Endothelial cell (in vitro differentiated cells): ENCODE measurements around the gene CISD1. TPM values are rescaled to one million over a fixed set of nuclear protein-coding genes. Genes with fewer than 3 reads are reported as not detected.
"Not testable (repeated sequence)": the region's sequence is repeated elsewhere in the genome, so short reads cannot be mapped to it uniquely, and the experiment has no call there.

Experiments used
- DNase-seq: peaks from one replicate; pipeline ENCODE4 v3.0.0; 2021; ENCODE audit warnings: low spot score
- H3K27ac Mint-ChIP-seq: one replicate; pipeline ENCODE4 v1.8.0; 2021; ENCODE audit warnings: mixed read lengths, inconsistent platforms; ENCODE audit not compliant: unreplicated experiment
- H3K27me3 Mint-ChIP-seq: one replicate; pipeline ENCODE4 v1.8.0; 2021; ENCODE audit warnings: mild to moderate bottlenecking, moderate library complexity, mixed read lengths, inconsistent platforms; ENCODE audit not compliant: unreplicated experiment
- H3K36me3 Mint-ChIP-seq: one replicate; pipeline ENCODE4 v1.8.0; 2021; ENCODE audit warnings: mild to moderate bottlenecking, low read depth, mixed read lengths, inconsistent platforms; ENCODE audit not compliant: unreplicated experiment
- H3K4me1 Mint-ChIP-seq: one replicate; pipeline ENCODE4 v1.8.0; 2021; ENCODE audit warnings: mild to moderate bottlenecking, mixed read lengths, inconsistent platforms; ENCODE audit not compliant: unreplicated experiment
- H3K4me3 Mint-ChIP-seq: one replicate; pipeline ENCODE4 v1.8.0; 2021; ENCODE audit warnings: mild to moderate bottlenecking, mixed read lengths, inconsistent platforms; ENCODE audit not compliant: unreplicated experiment
- H3K9me3 Mint-ChIP-seq: one replicate; pipeline ENCODE4 v1.8.0; 2021; ENCODE audit warnings: mixed read lengths, inconsistent platforms; ENCODE audit not compliant: unreplicated experiment
- total RNA-seq: library from RNA; stranded (reverse); fragmentation: NEBNext Ultra II Directional; extraction: Animal tissue kit (Norgen Biotek cat#: 25700); gene quantifications from one replicate; pipeline ENCODE4 v1.2.1, GENCODE V29; 2021; ENCODE audit not compliant: unreplicated experiment
- TF ChIP-seq, protein P1 (sequence below): fragments of 200-600 bp; sonication (generic); IDR thresholded peaks from one replicate; pipeline ENCODE4 v1.5.0; 2021; ENCODE audit warnings: antibody characterized with exemption; ENCODE audit not compliant: unreplicated experiment

The CISD1 gene
- total RNA-seq, 1 donor from 2014 or later = 38.1 TPM

DNA sequence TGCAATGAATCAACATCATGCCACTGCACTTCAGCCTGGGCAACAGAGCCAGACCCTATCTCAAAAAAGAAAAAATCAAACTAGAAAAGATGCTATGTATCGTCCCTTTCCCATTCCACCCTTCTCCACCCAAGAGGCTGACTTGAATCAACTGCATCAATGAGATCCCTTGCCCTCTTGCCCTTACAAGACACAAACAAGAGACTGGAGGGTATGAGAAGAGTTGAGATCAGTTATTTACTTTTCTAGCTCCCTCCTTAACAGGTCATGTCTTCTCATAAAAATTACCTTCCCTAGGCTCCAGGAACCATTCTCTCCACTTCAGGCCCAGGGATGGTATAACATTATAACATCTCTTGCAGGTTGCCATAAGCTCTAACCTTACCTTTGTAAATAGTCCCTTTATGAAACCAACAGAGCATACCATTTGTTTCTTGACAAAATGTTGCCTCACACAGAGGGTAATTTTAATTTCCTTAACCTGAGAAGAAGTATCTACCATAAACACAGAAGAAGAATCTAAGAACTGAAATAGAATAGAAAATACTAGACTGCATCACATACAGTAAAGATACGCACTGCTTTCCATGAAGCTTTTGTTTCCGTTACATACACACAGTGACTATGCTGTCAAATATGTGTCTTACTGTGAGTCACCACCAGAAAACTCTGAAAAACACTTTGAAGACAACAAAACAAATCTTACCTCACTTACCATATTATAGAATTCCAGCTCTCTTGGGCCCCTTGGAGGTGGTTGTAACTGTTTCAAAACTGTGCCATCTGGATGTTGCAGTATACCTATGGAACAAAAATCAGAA, 31.7 kb upstream of the CISD1 start:
- Mint-ChIP-seq H3K9me3 (no peaks in the 10 kb centered on the region), H3K27ac (no peak overlapping the region), H3K4me1 (peaks cover 13% of the 10 kb centered on the region), H3K27me3 (peaks cover 4% of the 10 kb centered on the region), H3K4me3 (no peak overlapping the region), H3K36me3 (peaks cover 29% of the 10 kb centered on the region)
- TF ChIP-seq, protein P1, sequence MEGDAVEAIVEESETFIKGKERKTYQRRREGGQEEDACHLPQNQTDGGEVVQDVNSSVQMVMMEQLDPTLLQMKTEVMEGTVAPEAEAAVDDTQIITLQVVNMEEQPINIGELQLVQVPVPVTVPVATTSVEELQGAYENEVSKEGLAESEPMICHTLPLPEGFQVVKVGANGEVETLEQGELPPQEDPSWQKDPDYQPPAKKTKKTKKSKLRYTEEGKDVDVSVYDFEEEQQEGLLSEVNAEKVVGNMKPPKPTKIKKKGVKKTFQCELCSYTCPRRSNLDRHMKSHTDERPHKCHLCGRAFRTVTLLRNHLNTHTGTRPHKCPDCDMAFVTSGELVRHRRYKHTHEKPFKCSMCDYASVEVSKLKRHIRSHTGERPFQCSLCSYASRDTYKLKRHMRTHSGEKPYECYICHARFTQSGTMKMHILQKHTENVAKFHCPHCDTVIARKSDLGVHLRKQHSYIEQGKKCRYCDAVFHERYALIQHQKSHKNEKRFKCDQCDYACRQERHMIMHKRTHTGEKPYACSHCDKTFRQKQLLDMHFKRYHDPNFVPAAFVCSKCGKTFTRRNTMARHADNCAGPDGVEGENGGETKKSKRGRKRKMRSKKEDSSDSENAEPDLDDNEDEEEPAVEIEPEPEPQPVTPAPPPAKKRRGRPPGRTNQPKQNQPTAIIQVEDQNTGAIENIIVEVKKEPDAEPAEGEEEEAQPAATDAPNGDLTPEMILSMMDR = no peak
- DNase-seq = no peak

DNA sequence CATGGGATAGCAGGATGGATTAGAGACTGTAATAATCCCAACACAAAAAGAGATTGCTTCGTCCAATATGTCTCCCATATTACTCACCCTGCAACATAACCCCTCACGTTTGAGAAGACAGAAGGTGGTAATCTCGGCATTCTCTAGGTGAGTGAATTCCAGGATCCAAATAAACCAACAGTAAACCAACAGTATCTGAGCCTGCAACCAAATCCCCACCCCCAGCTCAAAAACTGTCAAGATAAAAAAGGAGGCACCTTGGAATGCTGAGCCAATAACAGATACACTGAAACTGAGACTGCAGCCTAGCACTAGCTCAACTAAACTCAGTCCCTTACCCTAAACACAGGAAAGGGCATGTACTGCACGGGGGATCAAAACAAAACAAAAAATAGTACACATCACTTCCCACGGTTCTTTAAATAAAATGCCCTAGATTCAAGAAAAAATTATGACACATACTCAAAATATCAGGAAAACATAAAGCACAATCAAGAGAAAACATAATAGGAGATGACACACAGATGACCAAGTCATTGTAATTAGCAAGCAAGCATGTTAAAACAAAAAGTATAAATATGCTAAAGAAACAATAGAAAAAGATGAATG, 29.3 kb upstream of the CISD1 start:
- Mint-ChIP-seq H3K36me3 (peaks cover 19% of the 10 kb centered on the region), H3K27ac (no peak overlapping the region), H3K27me3 (peaks cover 5% of the 10 kb centered on the region), H3K9me3 (peaks cover 4% of the 10 kb centered on the region), H3K4me3 (no peak overlapping the region), H3K4me1 (peaks cover 13% of the 10 kb centered on the region)
- TF ChIP-seq, protein P1 = no peak
- DNase-seq = no peak

DNA sequence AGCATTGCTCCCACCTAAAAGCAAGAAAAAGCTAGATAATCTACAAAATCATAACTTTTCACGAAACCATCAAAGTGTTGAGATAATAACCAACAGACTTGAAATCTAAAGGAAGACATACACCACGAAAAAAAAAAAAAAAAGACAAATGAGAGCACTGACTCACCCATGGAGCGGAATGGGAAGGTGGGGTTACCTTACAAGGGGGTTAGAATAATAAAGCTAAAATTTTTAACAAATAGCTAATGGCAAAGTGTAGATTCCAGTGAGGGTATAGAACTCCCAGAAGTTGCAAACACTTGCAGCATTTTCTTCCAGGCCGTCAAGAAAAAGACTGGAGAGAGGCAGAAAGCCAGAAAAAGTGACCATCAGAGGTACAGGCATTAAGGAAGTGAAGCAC, 28.4 kb upstream of the CISD1 start:
- DNase-seq = no peak
- H3K27ac Mint-ChIP-seq = no peak overlapping the region
- peaks cover 19% of the 10 kb centered on the region for H3K36me3 Mint-ChIP-seq

DNA sequence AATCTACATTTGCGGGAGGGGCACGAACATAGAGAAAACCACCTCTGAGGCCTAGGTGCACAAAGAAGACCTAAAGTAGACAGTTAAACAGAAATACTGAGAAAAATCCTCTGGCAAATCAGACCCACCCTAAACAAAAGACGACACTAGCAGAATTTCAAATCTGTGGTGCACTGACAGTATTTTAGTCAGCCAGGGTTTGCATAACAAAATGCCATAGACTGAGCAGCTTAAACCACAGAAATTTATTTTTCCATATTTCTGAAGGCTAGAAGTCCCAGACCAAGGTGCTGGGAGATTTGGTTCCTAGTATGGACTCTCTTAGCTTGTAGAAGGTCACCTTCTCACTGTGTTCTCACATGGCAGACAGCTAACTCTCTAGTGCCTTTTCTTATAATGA, 27.6 kb upstream of the CISD1 start:
- peaks cover 13% of the 10 kb centered on the region for H3K36me3 Mint-ChIP-seq
- DNase-seq = no peak
- peaks cover 4% of the 10 kb centered on the region for H3K9me3 Mint-ChIP-seq
- peaks cover 13% of the 10 kb centered on the region for H3K4me1 Mint-ChIP-seq
- no peak overlapping the region for H3K4me3 Mint-ChIP-seq
- peaks cover 5% of the 10 kb centered on the region for H3K27me3 Mint-ChIP-seq
- H3K27ac Mint-ChIP-seq = no peak overlapping the region
- TF ChIP-seq, protein P1 = no peak

More for the DNA sequence above, 28.4 kb upstream of the CISD1 start:
- Mint-ChIP-seq H3K9me3 (peaks cover 4% of the 10 kb centered on the region), H3K27me3 (peaks cover 5% of the 10 kb centered on the region), H3K4me1 (peaks cover 13% of the 10 kb centered on the region), H3K4me3 (no peak overlapping the region)
- TF ChIP-seq, protein P1 = no peak

DNA sequence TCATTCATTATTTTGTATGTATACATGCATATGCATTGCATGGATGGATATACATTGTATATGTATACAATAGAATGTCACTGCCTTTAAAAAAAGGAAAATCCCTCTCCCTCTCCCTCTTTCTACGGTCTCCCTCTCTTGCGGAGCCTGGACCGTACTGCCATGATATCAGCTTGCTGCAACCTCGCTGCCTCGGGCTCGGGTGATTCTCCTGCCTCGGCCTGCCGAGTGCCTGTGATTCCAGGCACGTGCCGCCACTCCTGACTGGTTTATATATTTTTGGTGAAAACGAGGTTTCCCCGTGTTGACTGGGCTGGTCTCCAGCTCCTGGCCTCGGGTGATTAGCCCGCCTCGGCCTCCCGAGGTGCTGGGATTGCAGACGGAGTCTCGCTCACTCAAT, 25.7 kb upstream of the CISD1 start:
- TF ChIP-seq, protein P1 = no peak
- Mint-ChIP-seq H3K27me3 (peaks cover 2% of the 10 kb centered on the region), H3K36me3 (peaks cover 12% of the 10 kb centered on the region), H3K4me1 (peaks cover 13% of the 10 kb centered on the region), H3K27ac (no peak overlapping the region), H3K9me3 (peaks cover 4% of the 10 kb centered on the region), H3K4me3 (no peak overlapping the region)
- DNase-seq = no peak

DNA sequence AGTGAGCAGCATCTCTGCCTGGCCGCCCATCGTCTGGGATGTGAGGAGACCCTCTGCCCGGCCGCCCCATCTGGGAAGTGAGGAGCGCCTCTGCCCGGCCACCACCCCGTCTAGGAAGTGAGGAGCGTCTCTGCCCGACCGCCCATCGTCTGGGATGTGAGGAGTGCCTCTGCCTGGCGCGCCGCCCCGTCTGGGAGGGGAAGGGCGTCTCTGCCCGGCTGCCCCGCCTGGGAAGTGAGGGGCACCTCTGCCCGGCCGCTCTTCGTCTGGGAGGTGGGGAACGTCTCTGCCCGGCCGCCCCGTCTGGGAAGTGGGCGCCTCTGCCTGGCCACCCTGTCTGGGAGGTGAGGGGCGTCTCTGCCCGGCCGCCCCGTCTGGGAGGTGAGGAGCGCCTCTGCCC, 25.2 kb upstream of the CISD1 start:
- Mint-ChIP-seq H3K36me3 (peaks cover 12% of the 10 kb centered on the region), H3K4me1 (peaks cover 13% of the 10 kb centered on the region)
- DNase-seq, H3K4me3 Mint-ChIP-seq, H3K27me3 Mint-ChIP-seq, H3K9me3 Mint-ChIP-seq, H3K27ac Mint-ChIP-seq: not testable (repeated sequence)

DNA sequence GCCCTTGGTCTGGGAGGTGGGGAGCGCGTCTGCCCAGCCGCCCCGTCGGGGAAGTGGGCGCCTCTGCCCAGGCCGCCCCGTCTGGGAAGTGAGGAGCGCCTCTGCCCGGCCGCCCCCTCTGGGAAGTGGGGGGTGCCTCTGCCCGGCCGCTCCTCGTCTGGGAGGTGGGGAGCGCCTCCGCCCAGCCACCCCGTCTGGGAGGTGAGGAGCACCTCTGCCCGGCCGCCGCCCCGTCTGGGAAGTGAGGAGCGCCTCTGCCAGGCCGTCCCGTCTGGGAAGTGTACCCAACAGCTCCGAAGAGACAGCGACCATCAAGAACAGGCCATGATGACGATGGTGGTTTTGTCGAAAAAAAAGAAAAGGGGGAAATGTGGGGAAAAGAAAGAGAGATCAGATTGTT, 24.7 kb upstream of the CISD1 start:
- not testable (repeated sequence) for DNase-seq, H3K9me3 Mint-ChIP-seq, H3K27me3 Mint-ChIP-seq, H3K27ac Mint-ChIP-seq, H3K4me3 Mint-ChIP-seq
- peaks cover 13% of the 10 kb centered on the region for H3K4me1 Mint-ChIP-seq
- H3K36me3 Mint-ChIP-seq = peaks cover 12% of the 10 kb centered on the region
